Pancreas (tissue), 10 donors: Measurements from ENCODE around the gene PDCD4. TPM values are rescaled to one million over a fixed set of nuclear protein-coding genes. Genes with fewer than 3 reads are reported as not detected.
A peak's percentile ranks its signal among the peaks of the same experiment; 100 is the strongest.

Experiments used
- ATAC-seq, 4 donors: fragments of 200-7000 bp; cut with Tn5 transposase; one replicate each; pipeline versions ENCODE4 v1.8.0 to v1.9.1; 2020; ENCODE audit warnings: mild to moderate bottlenecking in 4 of 4, moderate library complexity in 4 of 4
- DNase-seq, 6 donors: peaks; one replicate each; pipeline ENCODE4 v3.0.0-alpha.2; 2020
- FAIRE-seq: peaks from 2 replicates; lab custom pipeline; 2012; peaks lifted over from hg19 to GRCh38; lab: Jason Lieb, UNC
- H3K27ac ChIP-seq, 4 donors: fragments of 200-600 bp; sonication (generic); 1 replicate in 3 of 4; 2 replicates in 1 of 4; pipeline versions ENCODE4 v1.5.0 to v1.8.0; 2020
- H3K27me3 ChIP-seq, 4 donors: fragments of 200-600 bp; one replicate each; pipeline ENCODE4 v1.8.0; 2021
- H3K36me3 ChIP-seq, 3 donors: fragments of 200-600 bp; sonication (generic) in 1 of 3; one replicate each; pipeline versions ENCODE4 v1.5.0 to v1.8.0; 2020 to 2021
- H3K4me1 ChIP-seq, 3 donors: fragments of 200-600 bp; one replicate each; pipeline ENCODE4 v1.8.0; 2021
- H3K4me3 ChIP-seq, 4 donors: fragments of 200-600 bp; sonication (generic) in 2 of 4; one replicate each; pipeline versions ENCODE4 v1.5.0 to v1.8.0; 2020 to 2021
- H3K9me3 ChIP-seq, 4 donors: fragments of 200-600 bp; one replicate each; pipeline ENCODE4 v1.8.0; 2021
- WGBS, 2 donors: extraction: QIAGEN DNeasy Blood & Tissue Kit; methylation state at CpG; one replicate each; pipeline ENCODE4 v1.1.7; 2013; 5-methylcytosine and 5-hydroxymethylcytosine counted together
- intact Hi-C, 3 donors: fragments of 100-400 bp; cut with DNase I; formaldehyde crosslinking; loops; one replicate each; pipeline versions ENCODE4 v1.11.1 to v1.14.2; 2022
- polyA plus RNA-seq, 2 donors: library from polyadenylated mRNA; stranded (reverse); fragments of 200-250 nt; gene quantifications; one replicate each; pipeline ENCODE4 v1.2.3, GENCODE V29; 2013
- total RNA-seq, 6 donors: library from RNA; stranded (reverse); fragmentation: NEBNext Ultra II Directional in 4 of 6; extraction: Animal tissue kit (Norgen Biotek cat#: 25700) in 4 of 6; gene quantifications; one replicate each; pipeline versions ENCODE4 v1.2.1 to v1.2.4, GENCODE V29; 2021 to 2023
- TF ChIP-seq, protein P1 (sequence below), 4 donors: fragments of 200-600 bp; sonication (generic) in 3 of 4; IDR thresholded peaks; one replicate each; pipeline versions ENCODE4 v1.5.0 to v1.8.0; 2021; ENCODE audit warnings: antibody characterized with exemption in 4 of 4
- donor health status: healthy with polysubstance abuse.
- donor health status: DM: no; HTN: no; CAD: no; lungs with moderate emphysema.
- donor health status: DM: no; HTN: no; CAD: no.
- donor health status: control.
- donor health status: control.
- donor health status: Bipolar disorder and iron deficiency.
- donor health status: DM: yes; HTN: yes; CAD: no.
- donor health status: DM: no; HTN: no; CAD: no.
- donor health status: DM: no; HTN: no; CAD: no.
- donor health status: DM: yes; HTN: yes; CAD: no.

The PDCD4 gene
- total and polyA plus RNA-seq, 8 donors: 283 to 679 (median 458) TPM

- Histone ChIP-seq H3K4me3 (peak overlapping the region; percentile 88 to 98 (median 96)), H3K9me3 (no peaks in the 10 kb centered on the region), H3K4me1 (peaks cover 15 to 31% (median 23%) of the 10 kb centered on the region in 3 donors), H3K36me3 (peaks cover 2 to 23% (median 7%) of the 10 kb centered on the region in 3 donors), H3K27ac (peak overlapping the region; percentile 96 to 100 (median 98)), H3K27me3 (no peaks in the 10 kb centered on the region)
- DNase-seq (no peak), ATAC-seq (no peak), FAIRE-seq (peak; percentile 68)
- intact Hi-C loops: no loop called here
- TF ChIP-seq, protein P1, sequence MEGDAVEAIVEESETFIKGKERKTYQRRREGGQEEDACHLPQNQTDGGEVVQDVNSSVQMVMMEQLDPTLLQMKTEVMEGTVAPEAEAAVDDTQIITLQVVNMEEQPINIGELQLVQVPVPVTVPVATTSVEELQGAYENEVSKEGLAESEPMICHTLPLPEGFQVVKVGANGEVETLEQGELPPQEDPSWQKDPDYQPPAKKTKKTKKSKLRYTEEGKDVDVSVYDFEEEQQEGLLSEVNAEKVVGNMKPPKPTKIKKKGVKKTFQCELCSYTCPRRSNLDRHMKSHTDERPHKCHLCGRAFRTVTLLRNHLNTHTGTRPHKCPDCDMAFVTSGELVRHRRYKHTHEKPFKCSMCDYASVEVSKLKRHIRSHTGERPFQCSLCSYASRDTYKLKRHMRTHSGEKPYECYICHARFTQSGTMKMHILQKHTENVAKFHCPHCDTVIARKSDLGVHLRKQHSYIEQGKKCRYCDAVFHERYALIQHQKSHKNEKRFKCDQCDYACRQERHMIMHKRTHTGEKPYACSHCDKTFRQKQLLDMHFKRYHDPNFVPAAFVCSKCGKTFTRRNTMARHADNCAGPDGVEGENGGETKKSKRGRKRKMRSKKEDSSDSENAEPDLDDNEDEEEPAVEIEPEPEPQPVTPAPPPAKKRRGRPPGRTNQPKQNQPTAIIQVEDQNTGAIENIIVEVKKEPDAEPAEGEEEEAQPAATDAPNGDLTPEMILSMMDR (IDR thresholded peaks at IDR 0.05): no peak
- 0 to 1% methylated on average over 16 of the region's 16 CpGs for WGBS, 2 donors
Measured at GRCh38 chr10:110872984-110873923, 1.5 kb downstream of the PDCD4 start.

GRCh38 chr10:110873951-110874350 lies 2.2 kb downstream of the PDCD4 start:
- Histone ChIP-seq H3K4me3 (peak overlapping the region; percentile 88 to 98 (median 96)), H3K9me3 (no peaks in the 10 kb centered on the region), H3K4me1 (peaks cover 15 to 32% (median 16%) of the 10 kb centered on the region in 3 donors), H3K27ac (peak overlapping the region; percentile 96 to 100 (median 98)), H3K27me3 (no peaks in the 10 kb centered on the region), H3K36me3 (peaks cover 4 to 30% (median 7%) of the 10 kb centered on the region in 3 donors)
- FAIRE-seq: no peak
- DNase-seq: no peak
- intact Hi-C loops: no loop called here
- WGBS, 2 donors: 13 to 14% methylated on average over 2 of the region's 2 CpGs
- no peak for ATAC-seq
- TF ChIP-seq, protein P1 (IDR thresholded peaks at IDR 0.05): no peak

DNA sequence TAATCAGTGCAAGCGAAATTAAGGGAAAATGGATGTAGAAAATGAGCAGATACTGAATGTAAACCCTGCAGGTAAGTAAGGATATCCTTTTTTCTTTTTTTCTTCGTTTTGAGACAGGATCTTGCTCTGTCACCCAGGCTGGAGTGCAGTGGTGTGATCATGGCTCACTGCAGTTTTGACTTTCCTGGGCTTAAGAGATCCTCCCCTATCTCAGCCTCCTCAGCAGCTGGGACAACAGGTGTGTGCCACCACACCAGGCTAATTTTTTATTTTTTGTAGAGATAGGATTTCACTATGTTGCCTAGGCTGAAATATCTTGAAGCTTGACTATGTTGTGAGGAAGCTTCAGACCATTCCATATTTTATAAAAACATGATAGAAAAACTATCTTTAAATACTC lies 4.3 kb downstream of the PDCD4 start:
- peaks cover 5 to 40% (median 19%) of the 10 kb centered on the region in 3 donors for H3K4me1 ChIP-seq
- peak overlapping the region; percentile 96 to 100 (median 98) for H3K27ac ChIP-seq
- TF ChIP-seq, protein P1 (IDR thresholded peaks at IDR 0.05): no peak
- intact Hi-C loops: no loop called here
- H3K36me3 ChIP-seq: peaks cover 4 to 49% (median 7%) of the 10 kb centered on the region in 3 donors
- peak overlapping the region in 3 of 4 donors; percentile 93 to 98 (median 98) for H3K4me3 ChIP-seq
- DNase-seq: peak in 1 of 6 donors; percentile 46
- no peak for FAIRE-seq
- ATAC-seq: no peak
- H3K9me3 ChIP-seq: no peaks in the 10 kb centered on the region
- 25 to 38% methylated on average over 2 of the region's 2 CpGs for WGBS, 2 donors
- H3K27me3 ChIP-seq: no peaks in the 10 kb centered on the region

GRCh38 chr10:110876788-110877187 lies 5.1 kb downstream of the PDCD4 start:
- ATAC-seq (no peak), FAIRE-seq (peak; percentile 69), DNase-seq (no peak)
- 41 to 43% methylated on average over 1 of the region's 1 CpG for WGBS, 2 donors
- Histone ChIP-seq H3K4me3 (peak overlapping the region in 3 of 4 donors; percentile 93 to 98 (median 98)), H3K4me1 (peaks cover 4 to 40% (median 19%) of the 10 kb centered on the region in 3 donors), H3K36me3 (peaks cover 4 to 53% (median 7%) of the 10 kb centered on the region in 3 donors), H3K27ac (peak overlapping the region in 3 of 4 donors; percentile 96 to 100 (median 99)), H3K27me3 (no peaks in the 10 kb centered on the region), H3K9me3 (no peaks in the 10 kb centered on the region)
- intact Hi-C loops: no loop called here
- TF ChIP-seq, protein P1 (IDR thresholded peaks at IDR 0.05): no peak
